ENCODE measurements around the gene ZYG11A. TPM values are rescaled to one million over a fixed set of nuclear protein-coding genes. Genes with fewer than 3 reads are reported as not detected.

The ZYG11A gene
- total RNA-seq, 1 donor from 2014 or later: 1.5 TPM

DNA sequence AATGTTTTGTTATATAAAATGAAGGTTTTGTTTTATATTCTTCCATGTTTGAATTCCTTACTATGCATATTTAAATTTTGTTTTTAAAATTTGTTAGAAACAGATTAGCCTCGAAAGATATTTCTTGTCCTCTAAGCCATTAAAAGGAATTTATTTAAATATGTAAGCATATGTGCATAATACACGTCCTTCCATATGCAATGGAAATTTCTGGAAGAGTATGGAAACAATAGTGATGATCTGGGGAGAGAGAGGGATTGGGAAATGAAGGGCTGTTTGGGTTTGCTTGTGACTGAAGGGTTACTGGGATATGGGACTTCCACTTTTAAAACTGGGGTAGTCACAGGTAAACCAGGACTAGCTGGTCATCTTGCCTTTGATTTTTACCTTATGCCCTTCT lies 57.8 kb downstream of the ZYG11A start:
- Mint-ChIP-seq H3K4me3 (no peak overlapping the region), H3K9me3 (no peaks in the 10 kb centered on the region), H3K27me3 (no peaks in the 10 kb centered on the region), H3K36me3 (ENCODE audit: low read depth) (peaks cover 22% of the 10 kb centered on the region), H3K4me1 (no peaks in the 10 kb centered on the region), H3K27ac (no peak overlapping the region)
- TF ChIP-seq, protein P1, sequence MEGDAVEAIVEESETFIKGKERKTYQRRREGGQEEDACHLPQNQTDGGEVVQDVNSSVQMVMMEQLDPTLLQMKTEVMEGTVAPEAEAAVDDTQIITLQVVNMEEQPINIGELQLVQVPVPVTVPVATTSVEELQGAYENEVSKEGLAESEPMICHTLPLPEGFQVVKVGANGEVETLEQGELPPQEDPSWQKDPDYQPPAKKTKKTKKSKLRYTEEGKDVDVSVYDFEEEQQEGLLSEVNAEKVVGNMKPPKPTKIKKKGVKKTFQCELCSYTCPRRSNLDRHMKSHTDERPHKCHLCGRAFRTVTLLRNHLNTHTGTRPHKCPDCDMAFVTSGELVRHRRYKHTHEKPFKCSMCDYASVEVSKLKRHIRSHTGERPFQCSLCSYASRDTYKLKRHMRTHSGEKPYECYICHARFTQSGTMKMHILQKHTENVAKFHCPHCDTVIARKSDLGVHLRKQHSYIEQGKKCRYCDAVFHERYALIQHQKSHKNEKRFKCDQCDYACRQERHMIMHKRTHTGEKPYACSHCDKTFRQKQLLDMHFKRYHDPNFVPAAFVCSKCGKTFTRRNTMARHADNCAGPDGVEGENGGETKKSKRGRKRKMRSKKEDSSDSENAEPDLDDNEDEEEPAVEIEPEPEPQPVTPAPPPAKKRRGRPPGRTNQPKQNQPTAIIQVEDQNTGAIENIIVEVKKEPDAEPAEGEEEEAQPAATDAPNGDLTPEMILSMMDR (IDR thresholded peaks at IDR 0.05): no peak
- ChIA-PET CTCF (no interaction called here), POLR2A (no interaction called here)
- intact Hi-C loops (cut with micrococcal nuclease): no loop called here
- ATAC-seq (ENCODE audit: low read depth) (no peak), DNase-seq (no peak)

DNA sequence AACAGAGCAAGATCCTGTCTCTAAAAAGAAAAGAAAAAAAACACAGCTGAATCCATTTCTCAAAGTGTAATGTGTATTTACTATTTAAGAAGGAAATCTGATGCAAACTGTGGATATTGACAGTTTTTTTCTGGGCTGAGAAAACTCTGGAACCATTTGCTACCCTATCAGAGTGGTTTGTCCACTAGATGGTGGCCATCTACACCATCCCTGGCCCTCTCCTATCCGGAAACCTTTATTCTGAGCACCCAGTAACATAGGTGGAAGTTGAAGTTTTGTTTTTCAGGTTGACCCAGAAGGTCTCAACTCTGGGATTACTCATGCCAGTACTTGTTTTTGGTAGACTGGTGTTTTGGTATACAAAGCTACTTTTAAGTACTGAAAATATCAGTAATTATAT lies 58.8 kb downstream of the ZYG11A start:
- no peak for DNase-seq
- H3K4me3 Mint-ChIP-seq: no peak overlapping the region
- TF ChIP-seq, protein P1 (IDR thresholded peaks at IDR 0.05): no peak
- intact Hi-C loops (cut with micrococcal nuclease): no loop called here
- H3K27me3 Mint-ChIP-seq: no peaks in the 10 kb centered on the region
- H3K27ac Mint-ChIP-seq: no peak overlapping the region
- ATAC-seq (ENCODE audit: low read depth): no peak
- no peaks in the 10 kb centered on the region for H3K4me1 Mint-ChIP-seq
- H3K36me3 Mint-ChIP-seq (ENCODE audit: low read depth): peaks cover 17% of the 10 kb centered on the region
- H3K9me3 Mint-ChIP-seq: no peaks in the 10 kb centered on the region
- ChIA-PET POLR2A (no interaction called here), CTCF (interaction anchor here (0.5 kb wide), 1 partner anchor 277 kb away, joined by 4 read pairs; no protein-coding TSS in a partner anchor)

DNA sequence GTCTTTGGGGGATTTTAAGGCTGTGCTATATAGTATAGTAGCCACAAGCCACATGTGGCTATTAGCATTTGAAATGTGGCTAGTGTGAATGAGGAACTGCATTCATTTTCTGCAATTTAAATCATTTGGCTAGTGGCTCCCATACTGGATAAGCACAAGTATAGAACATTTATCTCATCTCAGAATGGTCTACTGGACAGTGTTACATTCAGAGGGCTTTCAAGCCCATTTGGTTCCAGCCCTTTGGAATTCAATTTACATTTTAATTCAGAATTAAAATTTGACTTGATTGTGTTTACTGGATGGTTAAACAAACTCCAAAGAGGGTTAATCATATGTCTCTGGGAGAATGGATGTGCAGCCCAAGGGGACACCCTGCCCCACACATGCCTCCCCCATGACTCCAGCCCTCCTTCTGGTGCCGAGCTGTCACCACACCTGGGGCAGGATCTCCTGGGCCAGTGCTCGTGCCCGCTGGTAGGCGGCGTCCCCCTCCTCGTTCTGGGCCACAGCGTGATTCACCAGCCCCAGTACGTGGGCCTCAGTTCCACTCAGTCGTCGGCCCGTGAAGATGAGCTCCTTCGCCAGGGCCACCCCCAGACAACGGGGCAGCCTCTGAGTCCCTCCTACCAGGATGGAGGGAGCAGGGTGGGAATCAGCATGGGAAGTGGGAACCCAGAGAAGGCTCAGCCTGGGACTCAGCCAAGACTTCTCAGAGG lies 61.8 kb downstream of the ZYG11A start:
- no peaks in the 10 kb centered on the region for H3K27me3 Mint-ChIP-seq
- no peak for DNase-seq
- H3K4me1 Mint-ChIP-seq: no peaks in the 10 kb centered on the region
- no peaks in the 10 kb centered on the region for H3K9me3 Mint-ChIP-seq
- no peak for ATAC-seq (ENCODE audit: low read depth)
- ChIA-PET CTCF (no interaction called here), POLR2A (interaction anchor here (1.3 kb wide), 1 partner anchor 18 kb away, joined by 10 read pairs; the partner anchor contains the start of gene ECHDC2)
- H3K36me3 Mint-ChIP-seq (ENCODE audit: low read depth): peaks cover 7% of the 10 kb centered on the region
- no peak overlapping the region for H3K4me3 Mint-ChIP-seq
- intact Hi-C loops (cut with micrococcal nuclease): no loop called here
- no peak overlapping the region for H3K27ac Mint-ChIP-seq
- TF ChIP-seq, protein P1 (IDR thresholded peaks at IDR 0.05): no peak

DNA sequence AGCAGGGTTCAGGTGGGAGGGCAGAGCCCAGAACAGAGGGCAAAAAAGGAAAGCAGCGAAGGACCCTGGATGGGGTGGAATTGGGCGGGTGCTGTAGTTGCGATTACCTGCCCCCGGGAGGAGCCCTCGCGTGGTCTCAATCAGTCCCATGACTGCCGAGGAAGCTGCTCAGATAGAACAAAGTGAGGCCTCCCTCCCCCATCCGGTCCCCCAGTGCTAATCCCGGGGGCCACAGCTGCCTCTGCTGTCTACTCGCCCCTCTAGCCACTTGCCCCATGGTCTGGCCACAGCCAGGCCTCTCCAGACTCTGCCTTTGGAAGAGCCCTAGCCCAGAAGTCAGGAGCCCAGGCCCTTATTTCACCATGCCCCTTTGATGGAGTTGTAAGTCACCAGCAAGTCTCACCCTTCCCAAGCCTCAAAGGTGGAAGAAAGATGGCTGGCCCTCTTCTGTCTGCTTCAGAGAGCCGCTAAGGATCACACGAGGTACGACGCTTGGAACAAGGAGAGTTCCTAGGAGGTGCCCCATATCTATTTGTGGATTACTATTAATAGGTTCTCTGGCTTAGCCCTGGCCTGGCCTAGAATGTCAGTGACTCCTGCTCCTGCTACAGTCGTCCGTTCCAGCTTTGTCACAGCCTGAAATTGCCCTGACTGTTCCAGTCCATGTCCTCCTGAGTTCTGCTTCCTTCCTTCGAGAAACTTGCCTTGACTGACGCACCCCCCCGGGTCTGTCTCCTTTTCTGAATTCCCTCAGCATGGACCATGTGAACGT lies 62.6 kb downstream of the ZYG11A start:
- no peak for DNase-seq
- ChIA-PET POLR2A (interaction anchor here (1.3 kb wide), 1 partner anchor 17 kb away, joined by 10 read pairs; the partner anchor contains the start of gene ECHDC2), CTCF (no interaction called here)
- H3K27ac Mint-ChIP-seq: no peak overlapping the region
- H3K9me3 Mint-ChIP-seq: no peaks in the 10 kb centered on the region
- intact Hi-C loops (cut with micrococcal nuclease): no loop called here
- peaks cover 7% of the 10 kb centered on the region for H3K36me3 Mint-ChIP-seq (ENCODE audit: low read depth)
- ATAC-seq (ENCODE audit: low read depth): peak; percentile 68
- H3K27me3 Mint-ChIP-seq: no peaks in the 10 kb centered on the region
- TF ChIP-seq, protein P1 (IDR thresholded peaks at IDR 0.05): no peak
- no peak overlapping the region for H3K4me3 Mint-ChIP-seq
- H3K4me1 Mint-ChIP-seq: no peaks in the 10 kb centered on the region

DNA sequence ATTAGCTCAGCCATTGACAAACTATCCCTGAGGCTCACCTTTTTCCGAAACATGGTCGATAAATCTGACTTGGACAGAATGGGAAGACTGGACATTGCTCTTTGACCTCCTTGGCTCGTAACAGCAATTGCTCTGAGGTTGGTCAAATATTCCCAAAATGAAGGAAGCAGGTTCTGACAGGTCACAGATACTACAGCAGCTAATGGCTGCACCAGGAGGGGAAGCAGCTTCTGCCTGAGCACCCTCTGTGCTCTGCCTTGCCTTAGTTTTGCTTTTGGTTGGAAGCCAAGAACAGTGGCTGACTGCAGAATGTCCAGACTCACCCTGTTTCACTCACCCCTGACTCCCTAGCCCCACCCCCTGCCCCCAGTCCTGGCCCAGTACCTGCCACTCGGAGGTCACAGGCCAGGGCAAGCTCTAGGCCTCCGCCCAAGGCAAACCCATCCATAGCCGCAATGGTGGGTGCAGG lies 63.6 kb downstream of the ZYG11A start:
- TF ChIP-seq, protein P1 (IDR thresholded peaks at IDR 0.05): no peak
- Mint-ChIP-seq H3K9me3 (no peaks in the 10 kb centered on the region), H3K4me1 (no peaks in the 10 kb centered on the region), H3K36me3 (ENCODE audit: low read depth) (peaks cover 7% of the 10 kb centered on the region), H3K27me3 (no peaks in the 10 kb centered on the region), H3K27ac (no peak overlapping the region), H3K4me3 (no peak overlapping the region)
- intact Hi-C loops (cut with micrococcal nuclease): no loop called here
- ChIA-PET CTCF (no interaction called here), POLR2A (no interaction called here)
- ATAC-seq (ENCODE audit: low read depth) (no peak), DNase-seq (no peak)

Data from activated B cell treated with CpG ODN at 0.5 μM for 24 hours (primary cell).